Cardiac septum (tissue), 1 donor: ENCODE data around the gene RPRD1B. TPM values are rescaled to one million over a fixed set of nuclear protein-coding genes. Genes with fewer than 3 reads are reported as not detected.

Source experiments
- DNase-seq: peaks from one replicate; pipeline ENCODE4 v3.0.0-alpha.2; 2020; ENCODE audit warnings: low spot score
- intact Hi-C: fragments of 100-400 bp; cut with DNase I; formaldehyde crosslinking; loops from one replicate; pipeline ENCODE4 v1.14.0; 2022
- total RNA-seq: library from RNA; stranded (reverse); fragmentation: NEBNext Ultra II Directional; extraction: Animal tissue kit (Norgen Biotek cat#: 25700); gene quantifications from one replicate; pipeline ENCODE4 v1.2.1, GENCODE V29; 2021
- donor health status: DM: no; HTN: no; CAD: no.

RPRD1B gene
- total RNA-seq, 1 donor from 2014 or later = 62.2 TPM

DNA sequence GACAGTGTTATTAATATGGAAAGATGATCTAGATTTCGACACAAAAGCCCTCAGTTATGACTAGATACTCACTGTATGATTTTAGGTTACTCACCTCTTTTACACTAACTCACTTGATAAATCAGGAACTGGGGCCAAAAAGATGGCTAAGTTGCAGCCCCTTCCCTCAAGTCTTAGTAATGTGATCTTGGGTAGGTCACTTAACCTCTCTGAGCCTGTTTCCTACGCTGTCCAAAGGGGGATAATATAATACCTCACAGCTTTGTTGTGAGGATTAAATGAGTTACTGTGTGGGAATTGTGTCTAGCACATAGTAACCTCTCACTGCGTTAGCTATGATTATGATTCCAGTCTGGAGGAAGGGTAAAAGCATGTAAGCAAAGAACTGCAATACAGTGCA is 1.6 kb upstream of the RPRD1B start:
- intact Hi-C loops = no loop called here

GRCh38 chr20:38032585-38033329 is 789 bp upstream of the RPRD1B start:
- no peak for DNase-seq
- intact Hi-C loops = no loop called here

More for the DNA sequence above, 1.6 kb upstream of the RPRD1B start:
- DNase-seq = no peak

DNA sequence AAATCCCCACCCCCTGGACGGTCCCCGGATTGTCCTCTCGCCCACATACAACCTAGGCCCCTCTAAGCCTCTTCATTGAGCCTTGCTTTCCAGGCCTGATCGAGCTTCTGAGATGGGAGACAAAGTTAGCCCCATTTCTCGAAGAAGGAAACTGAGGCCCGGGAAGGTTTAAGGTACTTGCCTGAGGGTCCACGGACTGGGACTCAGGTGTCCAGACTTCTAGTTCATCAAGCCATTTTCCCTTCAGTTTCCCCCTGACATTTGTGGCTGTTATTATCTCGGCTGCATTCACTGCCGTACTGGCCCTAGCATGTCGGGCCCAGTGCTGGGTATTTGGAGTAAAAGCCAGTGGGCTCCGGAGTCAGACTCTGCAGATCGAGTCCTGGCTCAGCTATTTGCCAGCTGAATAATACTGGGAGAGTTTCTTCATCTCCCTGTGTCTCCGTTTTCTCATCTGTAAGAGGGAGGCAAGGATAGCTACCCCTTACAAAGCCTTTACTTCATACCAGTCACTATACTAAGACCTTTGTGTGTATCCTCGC is 633 bp downstream of the RPRD1B start:
- DNase-seq = no peak
- intact Hi-C loops = no loop called here

DNA sequence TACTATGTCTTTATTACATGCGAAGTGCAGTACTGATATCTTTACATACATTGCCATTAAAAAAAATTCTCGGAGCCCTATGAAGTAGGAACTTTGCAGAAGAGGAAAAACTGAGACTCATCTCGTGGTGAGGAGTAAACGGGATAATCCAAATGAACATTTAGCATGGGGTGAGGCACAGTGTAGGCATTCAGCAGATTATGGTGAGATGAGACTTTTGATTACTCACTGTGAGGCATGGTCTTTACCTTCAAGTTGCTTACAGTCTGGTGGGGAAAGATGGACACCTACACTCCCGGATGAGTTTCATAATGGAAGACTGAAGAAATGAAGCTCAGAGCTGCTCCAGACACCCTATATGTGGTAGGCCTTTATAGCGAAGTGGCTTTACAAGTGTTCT is 1.4 kb downstream of the RPRD1B start:
- DNase-seq = no peak
- intact Hi-C loops = no loop called here

GRCh38 chr20:38036366-38036765 is 2.8 kb downstream of the RPRD1B start:
- DNase-seq = no peak
- intact Hi-C loops = no loop called here

- intact Hi-C loops = no loop called here
- DNase-seq = no peak
Measured at GRCh38 chr20:38040276-38040675, 6.7 kb downstream of the RPRD1B start.

DNA sequence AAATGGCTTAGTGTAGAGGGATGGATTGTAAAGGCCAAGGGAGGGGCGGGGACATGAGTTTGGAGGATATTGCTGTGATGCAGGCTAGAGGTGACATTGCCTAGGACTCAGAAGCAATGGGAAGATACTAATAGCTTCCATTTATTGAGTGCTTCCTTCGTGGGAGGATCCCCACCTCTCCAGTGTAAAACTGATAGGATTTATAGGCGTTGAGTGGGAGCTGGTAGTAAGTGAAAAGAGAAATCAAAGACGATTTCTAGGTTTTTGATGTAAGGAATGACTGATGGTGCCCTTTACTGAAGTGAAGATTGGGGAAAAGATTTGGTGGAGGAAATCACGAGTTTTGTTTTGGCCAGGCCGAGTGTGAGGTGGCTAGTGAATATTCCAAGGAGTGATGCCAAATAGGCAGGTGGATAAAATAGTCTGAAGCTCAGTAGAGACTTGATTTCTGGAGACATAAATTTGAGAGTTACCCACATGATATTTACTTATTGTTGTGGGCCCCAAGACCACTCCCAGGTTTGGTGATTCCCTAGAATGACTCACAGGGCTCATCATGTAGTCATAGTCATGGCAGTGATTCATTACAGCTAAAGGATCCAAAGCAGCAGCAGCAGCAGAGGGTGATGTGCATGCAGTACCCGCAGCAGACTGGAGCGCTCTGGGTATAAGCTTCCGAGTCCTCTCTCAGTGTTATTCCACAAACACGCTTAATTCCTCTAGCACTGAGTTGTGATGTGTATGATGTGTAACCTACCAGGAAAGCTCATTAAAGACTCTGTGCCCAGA is 10.2 kb downstream of the RPRD1B start:
- intact Hi-C loops = no loop called here
- no peak for DNase-seq

DNA sequence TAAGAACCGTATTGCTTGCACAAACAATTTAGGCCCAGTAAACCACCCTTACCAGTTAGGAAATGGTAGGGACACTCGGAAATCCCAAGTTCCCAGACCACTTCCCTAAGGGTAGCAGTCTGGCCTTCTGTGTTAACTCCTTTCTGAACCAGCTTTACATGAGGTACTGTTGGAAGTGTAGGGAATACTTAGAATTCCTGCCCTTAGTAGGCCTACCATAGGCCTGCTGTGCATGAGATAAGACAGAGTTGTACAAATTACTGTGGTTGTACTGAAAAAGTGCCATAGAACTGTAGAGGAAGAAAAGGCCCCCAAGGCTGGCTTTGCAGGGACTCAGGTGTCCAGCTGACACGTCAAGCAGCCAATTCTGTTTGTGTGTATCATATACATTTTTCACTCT is 11.1 kb downstream of the RPRD1B start:
- intact Hi-C loops = no loop called here
- no peak for DNase-seq

GRCh38 chr20:38046572-38046971 is 13.0 kb downstream of the RPRD1B start:
- intact Hi-C loops = no loop called here
- DNase-seq = no peak

- intact Hi-C loops = no loop called here
Measured at GRCh38 chr20:38049800-38050199, 16.3 kb downstream of the RPRD1B start.

GRCh38 chr20:38050686-38051085 is 17.1 kb downstream of the RPRD1B start:
- intact Hi-C loops = no loop called here
- no peak for DNase-seq

More at GRCh38 chr20:38049800-38050199, 16.3 kb downstream of the RPRD1B start:
- DNase-seq = no peak

DNA sequence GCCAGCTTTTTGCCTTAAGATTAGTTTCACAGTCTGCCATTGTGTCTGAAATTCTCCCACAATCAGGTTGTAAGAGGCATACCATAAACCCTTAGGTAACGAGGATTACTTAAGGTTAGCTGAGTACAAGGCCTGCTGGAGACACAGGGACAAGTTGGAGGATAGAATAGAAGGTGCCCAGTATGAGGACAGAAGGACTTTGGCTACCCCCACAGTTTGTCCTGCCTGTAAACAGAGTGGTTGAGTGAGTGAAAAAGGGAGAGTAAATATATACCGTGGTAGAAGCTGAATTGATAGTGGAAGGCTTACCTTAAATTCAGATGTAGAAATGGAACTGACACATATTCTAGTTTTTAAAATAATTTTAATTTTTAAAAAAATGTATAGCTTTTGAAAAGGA is 19.3 kb downstream of the RPRD1B start:
- no peak for DNase-seq
- intact Hi-C loops = no loop called here

DNA sequence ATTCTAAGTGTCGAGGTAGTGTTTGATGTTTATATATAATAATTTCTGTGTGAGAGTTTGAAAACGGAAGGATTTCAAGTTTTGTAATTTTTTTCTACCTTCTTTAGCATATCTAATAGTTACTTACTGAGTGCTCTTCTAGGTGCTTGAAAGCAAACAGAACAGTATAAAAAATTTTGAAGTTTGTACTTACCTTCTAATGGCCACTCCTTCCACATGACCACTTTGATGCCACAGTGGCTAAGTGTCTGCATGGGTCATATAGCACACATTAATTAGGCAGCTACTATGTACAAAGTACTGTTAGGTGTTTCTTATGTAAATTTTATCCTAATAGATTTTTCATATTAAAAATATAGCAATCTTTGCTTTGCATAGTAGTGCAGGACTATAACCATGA is 21.1 kb downstream of the RPRD1B start:
- intact Hi-C loops = loop anchor here (5.0 kb wide), 1 partner anchor 268 kb away; no protein-coding TSS in a partner anchor
- DNase-seq = no peak

- intact Hi-C loops = loop anchor here (5.0 kb wide), 1 partner anchor 267 kb away; no protein-coding TSS in a partner anchor
- DNase-seq = no peak
Measured at GRCh38 chr20:38055294-38055693, 21.7 kb downstream of the RPRD1B start.

- intact Hi-C loops = loop anchor here (5.0 kb wide), 1 partner anchor 266 kb away; no protein-coding TSS in a partner anchor
- no peak for DNase-seq
Measured at GRCh38 chr20:38055848-38056247, 22.3 kb downstream of the RPRD1B start.

- peak; percentile 90 for DNase-seq
Measured at GRCh38 chr20:38057351-38057972, 23.9 kb downstream of the RPRD1B start.

DNA sequence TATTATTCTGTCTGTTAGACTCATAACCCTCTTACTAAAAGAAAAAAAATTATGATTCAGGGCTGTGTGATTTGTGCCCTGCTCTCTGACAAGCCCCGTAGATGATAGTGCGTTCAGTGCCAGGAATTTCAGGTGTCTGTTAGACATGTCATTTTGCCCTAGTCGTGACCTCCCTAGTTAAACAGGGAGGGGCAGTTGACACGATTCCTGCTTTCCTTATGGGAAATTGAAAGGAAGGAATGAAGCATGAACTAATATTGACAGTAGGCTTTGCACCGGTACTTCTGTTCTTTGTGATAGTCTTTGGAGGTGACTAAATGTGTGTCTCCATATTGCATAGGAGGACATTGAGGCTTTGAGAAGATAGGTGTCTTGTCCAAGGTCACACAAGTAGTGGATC is 26.3 kb downstream of the RPRD1B start:
- intact Hi-C loops = loop anchor here (2.0 to 5.0 kb wide), 2 partner anchors 105 to 262 kb away; partner anchors contain the start of gene TGM2
- DNase-seq = no peak

More at GRCh38 chr20:38057351-38057972, 23.9 kb downstream of the RPRD1B start:
- intact Hi-C loops = loop anchor here (1.0 to 5.0 kb wide), 2 partner anchors 165 to 265 kb away; no protein-coding TSS in a partner anchor

DNA sequence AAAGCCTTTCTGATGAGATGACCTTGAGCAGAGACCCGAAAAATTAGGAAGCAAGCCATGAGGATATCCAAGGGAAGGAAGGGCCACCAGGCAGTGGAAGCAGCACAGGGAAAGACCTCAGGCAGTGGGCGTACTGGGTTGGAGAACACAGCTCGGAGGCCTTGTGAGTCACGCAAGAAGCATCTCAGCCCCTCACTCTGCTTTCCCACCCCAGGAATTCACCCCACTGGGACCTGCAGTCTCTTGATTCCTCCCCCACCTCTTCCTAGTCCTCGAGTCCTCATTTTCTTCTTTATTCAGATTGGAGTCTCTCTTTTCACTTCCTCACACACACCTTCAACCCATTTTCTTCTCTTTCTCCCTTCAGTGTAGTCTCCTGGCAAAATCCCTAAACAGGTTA is 27.0 kb downstream of the RPRD1B start:
- no peak for DNase-seq
- intact Hi-C loops = no loop called here

GRCh38 chr20:38061109-38061508 is 27.6 kb downstream of the RPRD1B start:
- DNase-seq = no peak
- intact Hi-C loops = no loop called here

DNA sequence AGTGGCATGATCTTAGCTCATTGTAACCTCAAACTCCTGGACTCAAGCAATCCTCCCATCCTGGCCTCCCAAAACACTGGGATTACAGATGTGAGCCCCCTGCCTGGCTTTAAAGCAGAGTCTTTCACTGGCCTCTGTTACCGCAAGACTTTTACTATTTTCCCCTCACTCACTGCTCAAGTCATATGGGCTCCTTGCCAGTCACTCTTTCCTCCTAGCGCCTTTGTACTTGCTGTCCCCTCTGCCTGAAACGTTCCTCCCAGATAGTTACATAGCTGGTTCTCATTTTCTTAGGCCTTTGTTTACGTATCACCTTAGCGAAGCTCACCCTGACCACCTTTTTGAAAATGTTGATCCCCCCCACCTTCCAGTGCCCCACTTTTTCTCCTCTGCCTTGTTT is 29.3 kb downstream of the RPRD1B start:
- no peak for DNase-seq
- intact Hi-C loops = no loop called here
